Measurements from ENCODE around the gene FBXW7.
"Not testable (repeated sequence)": the region's sequence is repeated elsewhere in the genome, so short reads cannot be mapped to it uniquely, and the experiment has no call there.

FBXW7 gene, protein sequence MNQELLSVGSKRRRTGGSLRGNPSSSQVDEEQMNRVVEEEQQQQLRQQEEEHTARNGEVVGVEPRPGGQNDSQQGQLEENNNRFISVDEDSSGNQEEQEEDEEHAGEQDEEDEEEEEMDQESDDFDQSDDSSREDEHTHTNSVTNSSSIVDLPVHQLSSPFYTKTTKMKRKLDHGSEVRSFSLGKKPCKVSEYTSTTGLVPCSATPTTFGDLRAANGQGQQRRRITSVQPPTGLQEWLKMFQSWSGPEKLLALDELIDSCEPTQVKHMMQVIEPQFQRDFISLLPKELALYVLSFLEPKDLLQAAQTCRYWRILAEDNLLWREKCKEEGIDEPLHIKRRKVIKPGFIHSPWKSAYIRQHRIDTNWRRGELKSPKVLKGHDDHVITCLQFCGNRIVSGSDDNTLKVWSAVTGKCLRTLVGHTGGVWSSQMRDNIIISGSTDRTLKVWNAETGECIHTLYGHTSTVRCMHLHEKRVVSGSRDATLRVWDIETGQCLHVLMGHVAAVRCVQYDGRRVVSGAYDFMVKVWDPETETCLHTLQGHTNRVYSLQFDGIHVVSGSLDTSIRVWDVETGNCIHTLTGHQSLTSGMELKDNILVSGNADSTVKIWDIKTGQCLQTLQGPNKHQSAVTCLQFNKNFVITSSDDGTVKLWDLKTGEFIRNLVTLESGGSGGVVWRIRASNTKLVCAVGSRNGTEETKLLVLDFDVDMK

DNA sequence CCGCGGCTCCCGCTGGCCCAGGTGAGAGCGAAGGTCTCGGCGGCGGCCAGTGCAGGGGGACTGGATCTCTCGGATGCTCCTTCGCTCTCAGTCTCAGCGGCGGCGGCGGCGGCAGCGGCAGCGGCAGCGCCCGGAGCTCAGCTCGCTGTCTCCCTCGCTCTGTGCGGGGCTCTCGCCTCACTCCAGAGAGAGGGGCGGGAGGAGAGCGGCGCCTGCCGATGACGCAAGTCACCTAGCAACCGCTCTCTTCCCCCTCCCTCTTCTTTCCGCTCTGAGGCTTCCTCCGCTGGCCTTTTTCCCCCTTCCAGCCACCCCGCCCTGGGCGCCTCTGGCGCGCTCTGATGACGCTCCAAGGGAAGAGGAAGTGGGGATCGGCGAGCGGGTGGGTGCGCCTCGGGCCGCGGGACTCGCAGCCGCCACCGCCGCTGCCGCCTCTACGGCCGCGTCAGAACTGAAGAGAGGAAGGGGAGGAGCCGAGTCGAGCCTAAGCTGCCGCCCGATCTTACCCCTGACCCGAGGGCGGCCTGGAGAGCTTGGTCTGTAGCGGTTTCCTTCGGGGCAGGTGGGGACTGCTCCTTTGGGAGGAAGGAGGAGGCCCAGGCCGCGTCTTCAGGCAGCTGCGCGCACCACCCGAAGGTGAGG lies at the start of gene FBXW7:
FBXW7 (minus strand) TSS at position 190 of the 642 bp plus-strand sequence. CDS start 124,289 bp downstream, outside the sequence.
- DNase-seq (ENCODE audit: low spot score) = peak; percentile 99

DNA sequence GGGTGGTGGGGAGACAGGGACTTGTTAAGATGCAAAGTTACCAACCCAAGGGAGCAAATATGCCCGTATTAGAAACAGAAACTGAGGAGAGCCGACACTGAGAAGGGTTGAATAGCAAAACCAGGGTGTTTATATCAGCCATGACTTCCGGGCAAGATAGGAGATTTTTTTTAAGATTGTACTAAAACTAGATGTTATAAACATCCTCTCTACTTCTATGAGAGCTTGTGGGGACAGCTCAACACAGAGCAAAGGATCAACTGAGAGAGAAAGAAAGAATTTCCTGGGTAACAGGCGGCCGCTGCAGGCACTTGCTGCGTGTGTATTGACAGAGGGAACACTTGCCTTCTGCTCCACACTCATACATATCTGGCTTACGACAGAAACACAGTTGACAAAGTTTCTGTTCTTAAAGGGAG lies 49.1 kb upstream of the FBXW7 start:
- DNase-seq (ENCODE audit: low spot score) = no peak

DNA sequence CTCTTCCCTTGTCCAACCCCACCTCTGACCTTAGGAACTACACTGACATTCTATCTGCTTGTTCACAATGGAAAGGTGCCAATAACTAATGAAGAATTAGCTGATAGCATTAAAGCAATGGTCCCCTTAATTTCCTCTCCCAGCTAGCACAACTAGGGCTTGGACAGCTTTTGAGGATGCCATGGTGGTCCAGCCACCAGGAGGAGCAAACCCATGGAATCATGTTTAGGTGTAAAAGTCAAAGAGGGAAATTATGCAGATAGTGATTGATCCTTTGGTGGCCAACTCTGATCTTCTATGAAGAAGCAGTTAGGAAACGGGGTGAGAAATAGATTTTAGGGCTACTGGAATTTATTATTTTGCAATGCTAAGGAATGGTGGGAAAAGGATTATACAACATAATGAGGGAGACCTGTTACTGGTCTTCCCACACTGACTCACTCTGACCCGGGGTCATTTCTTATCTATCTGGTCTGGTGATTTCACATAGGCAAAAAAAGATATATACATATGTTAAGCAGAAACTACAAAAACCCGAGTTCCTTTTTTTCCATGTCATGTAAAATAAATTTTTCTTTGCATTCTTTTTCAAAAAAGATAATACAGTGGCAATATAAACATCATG lies 45.8 kb upstream of the FBXW7 start:
- DNase-seq (ENCODE audit: low spot score) = no peak

DNA sequence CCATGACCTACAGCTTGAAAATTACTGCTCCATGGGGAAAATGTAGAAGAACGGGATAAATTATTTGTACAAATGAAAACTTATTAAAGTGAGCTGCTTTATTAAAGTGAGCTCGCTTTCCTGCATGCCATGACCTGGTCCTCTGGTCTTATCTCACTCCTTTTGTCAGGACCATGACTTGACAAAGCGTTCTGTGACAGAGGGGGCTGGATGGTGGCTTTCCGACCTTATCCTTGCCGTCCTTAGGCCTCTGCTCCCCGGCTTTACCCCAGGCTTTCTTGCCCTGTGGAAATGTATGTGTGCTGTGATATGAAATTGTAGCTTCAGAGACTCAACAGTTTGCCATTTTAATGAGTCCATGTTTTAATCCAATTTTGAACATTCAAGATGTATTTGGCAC lies 44.0 kb upstream of the FBXW7 start:
- DNase-seq (ENCODE audit: low spot score) = no peak

DNA sequence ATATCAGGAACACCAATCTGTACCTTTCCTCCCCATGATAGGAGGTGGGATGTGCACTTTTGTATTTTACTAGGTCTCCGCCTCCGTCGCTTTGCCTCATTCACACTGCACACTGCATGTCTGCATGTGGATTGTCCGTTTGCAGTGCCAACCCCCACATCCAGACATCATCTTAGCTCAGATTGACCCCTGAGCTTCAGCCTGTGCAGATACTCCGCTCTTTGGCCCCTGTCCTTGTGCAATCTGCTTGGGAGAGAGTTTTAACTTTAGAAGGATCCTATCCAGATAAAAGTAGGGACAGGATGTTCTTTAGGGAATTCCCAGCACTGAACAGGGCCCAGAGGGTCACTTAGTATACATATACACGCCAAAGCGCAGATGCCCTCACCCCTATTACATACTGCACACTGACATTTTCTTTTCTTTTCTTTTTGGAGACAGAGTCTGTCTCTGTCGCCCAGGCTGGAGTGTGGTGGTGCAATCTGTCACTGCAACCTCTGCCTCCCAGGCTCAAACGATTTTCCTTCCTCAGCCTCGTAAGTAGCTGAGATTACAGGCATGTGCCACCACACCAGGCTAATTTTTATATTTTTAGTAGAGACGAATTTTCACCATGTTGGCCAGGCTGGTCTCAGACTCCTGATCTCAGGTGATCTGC lies 43.3 kb upstream of the FBXW7 start:
- DNase-seq (ENCODE audit: low spot score) = no peak

DNA sequence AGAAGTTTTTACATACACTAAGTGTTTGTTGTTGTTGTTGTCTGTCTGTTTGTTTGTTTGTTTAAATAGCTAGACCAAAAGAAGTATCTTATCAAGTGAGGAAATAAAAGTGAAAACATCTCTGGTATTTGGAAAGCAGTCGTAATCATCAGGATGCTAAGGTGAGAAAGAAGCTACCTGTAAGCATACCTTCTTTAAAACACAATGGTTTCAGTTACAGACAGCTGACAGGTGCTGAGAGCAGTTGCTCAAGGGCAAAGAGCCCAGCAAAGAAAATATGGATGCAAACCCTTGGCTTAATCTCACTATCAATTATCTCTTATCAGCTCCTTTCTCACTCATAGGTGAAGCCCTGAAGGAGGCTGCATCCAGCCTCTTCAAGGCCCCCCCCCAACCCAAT lies 42.8 kb upstream of the FBXW7 start:
- no peak for DNase-seq (ENCODE audit: low spot score)

DNA sequence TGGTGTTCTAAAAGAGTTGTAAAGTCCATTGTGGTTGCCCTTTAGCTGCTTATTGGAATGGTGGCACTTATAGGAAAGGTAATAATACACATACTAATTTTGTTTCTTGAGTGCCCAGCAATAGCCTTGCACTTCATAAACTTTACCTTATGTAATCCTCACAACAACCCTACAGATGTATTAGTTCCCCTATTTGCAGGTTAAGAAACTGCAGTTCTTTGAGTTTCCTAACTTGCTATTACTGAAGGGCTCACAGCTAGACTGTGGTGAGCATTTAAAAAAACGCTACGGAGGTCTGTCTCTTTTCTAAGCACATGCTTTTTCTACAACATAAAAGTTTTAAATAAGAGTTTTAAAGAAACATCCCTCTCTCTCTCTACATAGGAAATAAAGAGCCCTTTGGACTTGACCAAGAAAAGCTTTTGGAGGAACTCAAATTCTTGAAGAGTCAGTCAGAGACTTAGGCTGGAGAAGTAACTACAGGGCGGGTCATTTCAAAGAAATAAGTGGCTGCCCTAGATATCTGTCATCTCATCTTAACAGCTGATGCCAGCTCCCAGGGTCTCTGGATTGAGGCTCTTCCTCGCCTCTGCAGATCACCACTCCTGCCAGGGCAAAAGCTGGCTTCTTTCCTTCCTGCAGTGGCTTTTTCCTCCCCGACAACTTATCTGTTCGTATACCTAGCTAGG lies 42.0 kb upstream of the FBXW7 start:
- DNase-seq (ENCODE audit: low spot score) = no peak

DNA sequence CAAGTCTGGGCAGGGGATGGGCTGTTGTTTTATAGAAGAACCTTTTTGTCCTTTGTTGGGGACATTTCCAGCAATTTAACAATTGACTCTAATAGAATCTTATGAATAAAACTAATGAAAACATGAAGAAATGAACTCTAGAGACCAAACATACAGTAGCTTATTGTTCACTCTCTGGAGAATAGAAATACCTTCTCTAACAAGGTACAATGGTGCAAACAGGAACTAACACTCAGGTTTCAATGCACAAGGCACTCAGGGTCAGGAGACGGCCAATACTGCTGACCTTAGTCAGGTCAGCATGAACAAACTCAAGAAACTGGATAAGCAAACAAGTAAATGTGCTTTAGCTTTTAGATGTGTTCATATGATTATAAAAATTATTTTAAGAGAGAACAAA lies 39.6 kb upstream of the FBXW7 start:
- DNase-seq (ENCODE audit: low spot score) = no peak

DNA sequence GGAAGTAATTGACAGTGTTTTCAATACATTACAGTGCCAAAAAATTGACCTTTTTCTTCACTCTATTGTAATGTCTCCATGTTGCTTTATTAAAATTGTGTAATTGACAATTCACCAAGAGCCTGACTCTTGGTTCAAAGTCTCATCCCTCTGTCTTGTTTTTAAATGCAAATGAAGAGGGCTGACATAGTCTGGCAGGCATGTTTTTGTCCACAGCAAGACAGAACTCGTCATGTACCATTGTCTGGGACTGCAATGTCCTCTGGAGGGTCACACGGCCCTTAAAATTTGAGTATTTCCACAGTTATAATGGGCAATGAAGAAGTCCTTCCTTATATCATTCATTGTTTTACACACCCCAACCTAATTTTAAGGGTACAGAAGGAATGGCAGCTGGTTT lies 38.0 kb upstream of the FBXW7 start:
- no peak for DNase-seq (ENCODE audit: low spot score)

DNA sequence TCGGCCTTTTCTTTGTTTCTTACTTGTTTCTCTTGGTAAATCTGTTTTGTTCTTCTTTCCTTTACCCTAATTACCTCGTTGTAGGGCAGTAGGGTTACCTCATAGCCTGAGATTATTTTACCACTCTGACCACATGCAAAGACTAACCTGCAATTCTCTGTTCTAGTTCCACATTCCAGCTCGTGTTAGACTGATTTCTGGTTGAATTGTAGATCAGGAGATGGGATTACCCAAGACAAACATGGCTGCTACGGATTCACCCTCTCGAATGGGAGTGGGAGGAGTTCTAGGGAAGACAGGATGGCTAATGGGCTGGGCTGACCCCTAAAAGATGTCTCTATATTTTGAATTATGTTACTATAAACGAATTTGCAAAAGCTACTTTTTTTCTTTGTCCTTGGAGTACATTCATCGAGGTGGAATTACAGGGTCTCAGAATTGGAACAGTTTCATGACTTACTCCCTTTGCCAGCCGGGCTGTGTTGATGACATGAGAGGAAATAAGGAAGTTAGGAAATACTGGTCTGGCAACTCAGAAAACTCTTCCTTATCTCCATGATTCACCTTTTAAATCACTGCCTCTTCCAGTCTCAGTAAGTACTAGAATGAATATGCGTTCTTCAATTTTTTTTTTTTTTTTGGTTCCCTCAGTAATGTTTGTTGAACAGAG lies 36.7 kb upstream of the FBXW7 start:
- no peak for DNase-seq (ENCODE audit: low spot score)

DNA sequence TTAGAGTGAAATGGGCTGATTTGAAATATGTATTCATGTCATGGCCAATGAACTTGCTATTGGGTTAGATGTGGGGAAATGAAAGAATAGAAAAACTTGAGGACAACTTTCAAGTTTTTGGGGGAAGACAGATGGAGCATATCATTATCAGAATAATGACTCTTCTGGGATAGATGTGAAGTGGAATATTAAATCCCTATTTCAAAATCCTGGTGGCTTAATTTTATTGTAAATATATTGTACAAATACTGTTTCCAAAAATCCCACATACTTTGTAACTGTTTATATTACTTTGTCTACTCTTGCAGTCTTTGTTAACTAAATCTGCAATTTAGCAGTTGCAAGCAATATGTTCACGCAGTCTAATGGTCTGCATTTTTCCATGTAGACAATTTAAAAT lies 35.9 kb upstream of the FBXW7 start:
- DNase-seq (ENCODE audit: low spot score) = no peak

DNA sequence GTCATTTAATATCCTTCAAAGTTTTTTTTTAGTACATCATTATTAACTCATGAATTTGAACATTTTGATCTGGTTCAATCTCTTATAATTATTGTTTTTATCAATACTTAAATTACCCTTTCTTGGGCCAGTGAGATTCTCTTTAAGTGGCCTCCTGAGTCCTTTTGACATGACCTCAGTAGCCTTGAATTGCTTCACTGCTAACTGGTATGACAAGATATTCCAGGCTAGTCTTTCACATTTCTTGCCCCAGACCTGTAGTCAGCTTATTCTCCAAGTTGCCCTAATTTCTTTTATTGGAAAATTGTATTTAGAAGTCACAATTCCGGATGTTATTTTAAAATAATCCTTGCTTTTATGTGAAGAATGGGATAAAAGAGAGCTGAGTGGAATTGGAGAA lies 35.4 kb upstream of the FBXW7 start:
- no peak for DNase-seq (ENCODE audit: low spot score)

DNA sequence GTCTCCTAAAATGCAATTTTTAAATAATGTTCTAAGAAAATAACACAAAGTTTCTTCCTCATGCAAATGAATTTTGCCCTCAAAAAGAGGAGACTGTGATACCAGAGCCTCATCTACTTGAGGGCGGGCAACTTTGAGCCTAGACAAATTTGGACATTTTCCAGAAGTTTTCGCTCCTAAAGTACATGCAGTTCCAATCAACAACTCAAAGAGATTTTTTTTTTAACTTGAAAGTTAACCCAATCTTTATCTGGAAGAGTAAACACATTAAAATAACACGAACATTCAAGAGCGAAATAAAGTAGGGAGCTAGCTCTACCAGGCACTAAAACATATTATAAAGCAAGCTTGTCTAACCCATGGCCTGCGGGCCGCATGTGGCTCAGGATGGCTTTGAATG lies 29.4 kb upstream of the FBXW7 start:
- no peak for DNase-seq (ENCODE audit: low spot score)

DNA sequence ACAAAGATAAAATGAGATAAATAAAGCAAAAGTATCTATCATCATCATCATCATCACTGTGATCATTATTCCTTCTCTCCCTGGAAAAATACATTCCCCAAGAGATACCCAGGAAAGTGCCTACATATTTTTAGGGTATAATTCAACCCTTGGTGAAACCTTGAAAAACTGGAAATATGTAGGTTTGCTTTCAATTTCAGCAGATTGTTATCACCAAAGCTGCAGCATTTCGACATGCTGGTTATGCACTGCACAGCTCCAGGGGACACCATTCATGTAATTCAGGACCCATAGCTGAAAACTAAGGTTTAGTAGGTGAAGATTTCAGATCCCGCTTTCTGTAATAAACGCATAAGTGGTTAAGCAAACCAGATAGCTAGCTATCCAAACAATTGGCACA lies 28.4 kb upstream of the FBXW7 start:
- no peak for DNase-seq (ENCODE audit: low spot score)

DNA sequence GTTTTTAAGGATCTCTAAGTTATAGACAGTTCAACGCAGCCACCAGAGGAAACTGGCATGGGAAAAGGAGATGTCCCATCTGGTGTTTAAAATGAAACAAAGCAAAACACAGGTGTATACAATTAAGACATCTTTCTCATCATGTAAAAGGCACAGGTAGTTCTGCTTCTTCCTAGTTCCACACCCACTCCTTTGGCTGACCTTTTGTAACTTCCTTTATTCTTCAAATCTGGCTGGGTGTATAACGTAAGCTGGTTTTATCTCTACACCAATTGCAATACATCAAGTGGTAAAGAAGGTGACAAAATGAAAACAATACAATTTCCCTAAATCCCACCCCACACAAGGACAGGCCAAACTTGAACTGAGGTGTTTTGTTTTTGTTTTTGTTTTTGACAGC lies 27.3 kb upstream of the FBXW7 start:
- no peak for DNase-seq (ENCODE audit: low spot score)

DNA sequence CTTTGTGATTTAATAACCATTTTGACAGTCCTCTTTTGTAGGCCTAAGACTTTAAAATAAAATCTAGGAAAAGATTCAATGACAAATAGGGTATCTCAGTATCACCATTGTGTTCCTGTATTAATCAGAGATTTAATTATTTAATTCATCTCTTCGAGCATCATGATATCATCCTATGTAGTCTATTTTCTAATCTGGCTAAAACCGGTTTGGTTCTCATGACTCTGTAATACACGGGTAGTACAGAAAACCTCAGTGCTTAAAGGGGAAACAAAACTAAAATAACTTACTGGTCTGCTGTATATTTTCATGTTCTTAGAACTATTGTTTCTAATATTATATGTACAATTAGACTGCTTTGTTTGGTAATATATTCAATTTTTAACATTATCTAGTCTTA lies 23.7 kb upstream of the FBXW7 start:
- DNase-seq (ENCODE audit: low spot score) = no peak

DNA sequence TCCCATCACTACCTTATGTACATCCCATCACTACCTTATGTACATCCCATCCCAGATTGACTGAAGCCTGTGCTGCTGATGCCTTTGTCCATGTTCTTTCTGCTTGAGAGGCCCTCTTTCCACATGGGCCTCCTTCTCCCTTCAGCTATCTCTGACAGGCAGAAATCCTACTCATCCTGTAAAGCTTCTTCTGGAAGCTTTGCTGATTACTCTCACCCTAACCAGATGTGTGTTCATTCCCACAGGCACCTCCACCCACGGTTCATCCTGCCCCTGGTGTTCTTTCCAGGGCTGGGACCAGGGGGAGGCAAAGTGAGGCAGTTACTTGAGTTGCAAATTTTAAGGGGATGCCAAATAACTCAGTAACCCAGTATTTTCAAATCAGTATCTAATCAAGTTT lies 22.5 kb upstream of the FBXW7 start:
- no peak for DNase-seq (ENCODE audit: low spot score)

DNA sequence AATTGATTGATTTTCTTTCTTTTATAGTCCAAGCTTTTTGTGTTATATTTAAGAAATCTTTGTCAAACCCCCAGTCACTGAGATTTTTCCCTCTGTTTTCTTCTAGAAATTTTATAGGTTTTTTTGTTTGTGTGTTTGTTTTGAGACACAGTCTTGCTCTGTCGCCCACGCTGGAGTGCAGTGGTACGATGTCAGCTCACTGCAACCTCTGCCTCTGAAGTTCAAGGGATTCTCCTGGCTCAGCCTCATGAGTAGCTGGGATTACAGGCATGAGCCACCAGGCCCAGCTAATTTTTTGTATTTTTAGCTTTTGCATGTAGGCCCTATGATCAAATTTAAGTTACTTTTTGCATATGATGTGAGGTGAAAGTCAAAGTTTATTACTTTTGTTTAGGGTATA lies 20.9 kb upstream of the FBXW7 start:
- DNase-seq (ENCODE audit: low spot score) = no peak

DNA sequence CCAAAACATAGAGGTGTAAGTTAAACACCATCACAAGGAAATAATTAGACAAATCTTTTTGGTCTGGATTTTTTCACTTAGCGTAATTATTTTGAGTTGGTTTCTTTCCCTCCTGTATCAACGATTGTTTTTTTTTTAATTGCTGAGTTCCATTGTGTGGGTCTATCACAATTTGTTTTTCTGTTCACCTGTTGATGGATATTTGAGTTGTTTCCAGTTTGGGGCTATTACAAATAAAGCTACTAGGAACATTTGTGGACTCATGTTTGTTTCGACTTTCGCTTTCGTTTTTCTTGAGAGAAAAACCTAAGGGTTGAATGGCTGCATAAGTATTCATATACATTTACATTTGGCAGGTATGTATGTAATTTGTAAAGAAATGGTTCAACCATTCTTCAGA lies 20.4 kb upstream of the FBXW7 start:
- no peak for DNase-seq (ENCODE audit: low spot score)

DNA sequence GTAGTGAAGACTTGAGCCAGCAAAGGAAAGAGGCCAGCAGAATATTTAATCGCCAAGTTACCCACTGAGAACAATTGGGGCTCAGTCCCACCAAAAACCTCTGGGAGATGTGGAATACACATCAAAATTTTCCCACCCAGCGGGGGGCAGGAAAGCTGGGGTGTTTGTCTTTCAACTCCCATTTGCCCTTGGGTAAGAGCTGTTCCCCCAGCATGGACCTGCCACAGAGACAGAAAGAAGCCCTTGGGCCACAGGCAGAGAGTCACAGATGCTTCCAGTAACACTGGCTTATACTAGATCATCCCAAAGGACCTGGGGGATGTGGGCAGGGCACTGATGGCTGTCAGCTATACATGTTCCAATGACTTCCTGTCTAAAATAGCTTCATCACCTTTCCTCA lies 18.9 kb upstream of the FBXW7 start:
- no peak for DNase-seq (ENCODE audit: low spot score)

DNA sequence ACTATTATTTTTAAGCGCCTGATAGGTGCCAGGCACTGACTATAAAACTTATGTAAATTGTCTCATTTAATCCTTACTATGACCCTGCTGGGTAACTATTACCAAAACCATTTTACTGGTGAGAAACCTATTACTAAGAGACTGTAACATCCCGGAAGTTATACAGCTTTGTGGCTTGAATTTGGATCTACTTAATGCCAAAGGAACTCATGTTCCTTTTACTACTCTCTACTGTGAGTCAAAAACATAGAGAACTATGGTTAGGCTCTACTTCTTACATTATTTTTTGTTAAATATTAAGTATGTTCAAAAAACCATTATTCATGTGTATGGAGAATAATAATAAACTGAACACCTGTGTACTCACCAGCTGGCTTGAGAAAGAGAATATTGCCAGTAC lies 14.8 kb upstream of the FBXW7 start:
- DNase-seq (ENCODE audit: low spot score) = not testable (repeated sequence)
